ENCODE data around the gene CYGB. TPM values are rescaled to one million over a fixed set of nuclear protein-coding genes. Genes with fewer than 3 reads are reported as not detected.
A peak's percentile ranks its signal among the peaks of the same experiment; 100 is the strongest.

The CYGB gene
- polyA plus RNA-seq, 3 donors: not detected

GRCh38 chr17:76502341-76503211 lies 34.9 kb downstream of the CYGB start:
- intact Hi-C loops (cut with micrococcal nuclease): loop anchor here in 1 of 2 donors (10.0 kb wide), 2 partner anchors 118 to 212 kb away; partner anchors contain the start of genes MXRA7 and SPHK1
- H2AFZ ChIP-seq (ENCODE audit: insufficient read depth, low read depth, low read length, poor library complexity, severe bottlenecking): no peak overlapping the region
- peaks cover 69% of the 10 kb centered on the region for H3K4me1 Mint-ChIP-seq

More at GRCh38 chr17:76502341-76503211, 34.9 kb downstream of the CYGB start:
- no peak for TF ChIP-seq CTCF (IDR thresholded peaks at IDR 0.05)
- 44% methylated on average over 5 of the region's 8 CpGs for WGBS (ENCODE audit: insufficient coverage)
- Histone ChIP-seq H3K9me3 (replicated peaks in 1 of 2; ENCODE audit: control insufficient read depth in 1 of 2, insufficient read depth in 1 of 2, low read length in 2 of 2) (no peaks in the 10 kb centered on the region), H3K27ac (ENCODE audit: low read depth in 1 of 2, low read length in 2 of 2) (peak overlapping the region; percentile 85 to 97), H3K4me3 (replicated peaks in 1 of 3; ENCODE audit: low read depth in 2 of 3, low read length in 3 of 3) (peak overlapping the region in 1 of 3 experiments; percentile 97), H4K20me1 (ENCODE audit: insufficient read depth, low read length) (no peaks in the 10 kb centered on the region), H3K9ac (ENCODE audit: insufficient read depth, low read length, poor library complexity, severe bottlenecking) (peak overlapping the region; percentile 99), H3K27me3 (ENCODE audit: control insufficient read depth in 2 of 2, insufficient read depth in 2 of 2, low read length in 2 of 2) (no peaks in the 10 kb centered on the region), H3K4me1 (ENCODE audit: control insufficient read depth in 1 of 2, insufficient read depth in 2 of 2, low read length in 2 of 2) (peaks cover 66 to 73% of the 10 kb centered on the region in 2 donors), H3K36me3 (replicated peaks in 1 of 2; ENCODE audit: control insufficient read depth in 1 of 2, insufficient read depth in 2 of 2, low read length in 2 of 2) (peaks cover 4 to 12% of the 10 kb centered on the region in 2 donors), H3K4me2 (replicated peaks; ENCODE audit: extremely low read depth, low read length, poor library complexity, severe bottlenecking) (peak overlapping the region; percentile 100), H3K79me2 (ENCODE audit: insufficient read depth, low read length) (peaks cover 37% of the 10 kb centered on the region)
- Mint-ChIP-seq H3K9me3 (no peaks in the 10 kb centered on the region), H3K27me3 (ENCODE audit: low read depth in 3 of 3) (peaks cover 1 to 5% (median 4%) of the 10 kb centered on the region in 3 donors), H3K36me3 (peaks cover 19 to 22% of the 10 kb centered on the region in 2 donors), H3K27ac (peak overlapping the region; percentile 95 to 99 (median 98)), H3K4me3 (peak overlapping the region; percentile 35 to 51)
- peak in 2 of 3 donors; percentile 40 to 55 for DNase-seq
